H9 (cell line): Measurements from ENCODE around the gene FBXL2. TPM values are rescaled to one million over a fixed set of nuclear protein-coding genes. Genes with fewer than 3 reads are reported as not detected.

Experiments used
- DNase-seq: peaks from one replicate; pipeline ENCODE4 v3.0.0-alpha.2; 2017
- H2AFZ ChIP-seq: one replicate; pipeline ENCODE4 v1.6.1; 2013; ENCODE audit warnings: mild to moderate bottlenecking, low read length, control low read depth, moderate library complexity
- H2AK5ac ChIP-seq: 2 replicates; pipeline ENCODE4 v1.6.1; 2013; ENCODE audit warnings: low read length, control low read depth, mixed read lengths; ENCODE audit not compliant: insufficient read length
- H2BK120ac ChIP-seq: one replicate; pipeline ENCODE4 v1.6.1; 2013; ENCODE audit warnings: low read depth, mild to moderate bottlenecking, low read length, control low read depth, inconsistent platforms; ENCODE audit not compliant: poor library complexity, severe bottlenecking
- H2BK12ac ChIP-seq: 2 replicates; pipeline ENCODE4 v1.6.1; 2013; ENCODE audit warnings: low read length, control low read depth, mixed read lengths, low read depth; ENCODE audit not compliant: insufficient read length
- H2BK15ac ChIP-seq: 2 replicates; pipeline ENCODE4 v1.6.1; 2013; ENCODE audit warnings: low read depth, low read length, control low read depth
- H2BK20ac ChIP-seq: one replicate; pipeline ENCODE4 v1.6.1; 2013; ENCODE audit warnings: low read depth, mild to moderate bottlenecking, low read length, control low read depth, inconsistent platforms; ENCODE audit not compliant: poor library complexity, severe bottlenecking
- H2BK5ac ChIP-seq: 2 replicates; pipeline ENCODE4 v1.6.1; 2013; ENCODE audit warnings: low read length, control low read depth, mixed read lengths; ENCODE audit not compliant: insufficient read length
- H3K14ac ChIP-seq: 2 replicates; pipeline ENCODE4 v1.6.1; 2013; ENCODE audit warnings: low read length, control low read depth; ENCODE audit not compliant: insufficient read depth
- H3K18ac ChIP-seq: 2 replicates; pipeline ENCODE4 v1.6.1; 2013; ENCODE audit warnings: low read depth, mild to moderate bottlenecking, mixed read lengths, low read length, control low read depth; ENCODE audit not compliant: insufficient read length
- H3K23ac ChIP-seq: 2 replicates; pipeline ENCODE4 v1.6.1; 2013; ENCODE audit warnings: low read length, control low read depth, mixed read lengths, low read depth; ENCODE audit not compliant: insufficient read length
- H3K23me2 ChIP-seq: 2 replicates; pipeline ENCODE4 v1.6.1; 2013; ENCODE audit warnings: low read depth, mild to moderate bottlenecking, mixed read lengths, low read length, control low read depth; ENCODE audit not compliant: insufficient read length, poor library complexity, severe bottlenecking
- H3K27ac ChIP-seq: 2 replicates; pipeline ENCODE4 v1.5.1; 2013; ENCODE audit warnings: low read length, control low read depth, mixed read lengths, low read depth; ENCODE audit not compliant: insufficient read length
- H3K27me3 ChIP-seq: 2 replicates; pipeline ENCODE4 v1.6.1; 2013; ENCODE audit warnings: low read length, control low read depth, inconsistent platforms; ENCODE audit not compliant: insufficient read depth
- H3K4ac ChIP-seq: 2 replicates; pipeline ENCODE4 v1.6.1; 2013; ENCODE audit warnings: low read depth, mild to moderate bottlenecking, control low read depth, inconsistent platforms, low read length, moderate library complexity
- H3K4me1 ChIP-seq: 2 replicates; pipeline ENCODE4 v1.6.1; 2013; ENCODE audit warnings: low read length, control low read depth, inconsistent platforms; ENCODE audit not compliant: insufficient read depth
- H3K4me2 ChIP-seq: 2 replicates; pipeline ENCODE4 v1.6.1; 2013; ENCODE audit warnings: low read length, control low read depth, mixed read lengths; ENCODE audit not compliant: insufficient read length, insufficient read depth
- H3K56ac ChIP-seq: 2 replicates; pipeline ENCODE4 v1.6.1; 2013; ENCODE audit warnings: low read depth, mild to moderate bottlenecking, mixed read lengths, low read length, control low read depth; ENCODE audit not compliant: insufficient read length
- H3K79me1 ChIP-seq: 2 replicates; pipeline ENCODE4 v1.6.1; 2013; ENCODE audit warnings: low read depth, mild to moderate bottlenecking, moderate library complexity, low read length, control low read depth, inconsistent platforms; ENCODE audit not compliant: insufficient read depth, poor library complexity, severe bottlenecking
- H3K79me2 ChIP-seq: 2 replicates; pipeline ENCODE4 v1.6.1; 2013; ENCODE audit warnings: low read length, control low read depth, inconsistent platforms; ENCODE audit not compliant: insufficient read depth
- H3K9ac ChIP-seq: 2 replicates; pipeline ENCODE4 v1.6.1; 2013; ENCODE audit warnings: low read length, control low read depth, mixed read lengths; ENCODE audit not compliant: insufficient read length; ENCODE audit errors: extremely low read depth
- H3K9me3 ChIP-seq: one replicate; pipeline ENCODE4 v1.6.1; 2013; ENCODE audit warnings: low read depth, low read length, inconsistent platforms; ENCODE audit not compliant: control insufficient read depth
- H3T11ph ChIP-seq: one replicate; pipeline ENCODE4 v1.6.1; 2013; ENCODE audit warnings: mild to moderate bottlenecking, low read length, control low read depth, inconsistent platforms
- H4K20me1 ChIP-seq: one replicate; pipeline ENCODE4 v1.6.1; 2013; ENCODE audit not compliant: control insufficient read depth, insufficient read length, insufficient read depth
- H4K5ac ChIP-seq: 2 replicates; pipeline ENCODE4 v1.6.1; 2013; ENCODE audit warnings: low read depth, mild to moderate bottlenecking, mixed read lengths, low read length, control low read depth; ENCODE audit not compliant: insufficient read length
- H4K8ac ChIP-seq: replicated peaks from 2 replicates; pipeline ENCODE4 v1.6.1; 2013; ENCODE audit warnings: low read length, control low read depth, mixed read lengths, low read depth; ENCODE audit not compliant: insufficient read length
- H4K91ac ChIP-seq: 2 replicates; pipeline ENCODE4 v1.6.1; 2013; ENCODE audit warnings: low read depth, mild to moderate bottlenecking, moderate library complexity, mixed read lengths, low read length, control low read depth; ENCODE audit not compliant: insufficient read length
- H3K27ac Mint-ChIP-seq, 3 experiments: 2 replicates in 2 of 3; 3 replicates in 1 of 3; pipeline ENCODE4 v1.8.0; 2020 to 2021; ENCODE audit warnings: mixed read lengths in 3 of 3, mild to moderate bottlenecking in 1 of 3, moderate library complexity in 1 of 3
- H3K27me3 Mint-ChIP-seq: 2 replicates; pipeline ENCODE4 v1.8.0; 2021; ENCODE audit warnings: low read depth, mild to moderate bottlenecking, moderate library complexity, mixed read lengths
- H3K36me3 Mint-ChIP-seq, 3 experiments: 2 replicates in 2 of 3; 3 replicates in 1 of 3; pipeline ENCODE4 v1.8.0; 2020 to 2021; ENCODE audit warnings: low read depth in 3 of 3, mixed read lengths in 3 of 3; ENCODE audit not compliant: insufficient read depth in 1 of 3
- H3K4me1 Mint-ChIP-seq, 2 experiments: 2 replicates each; pipeline ENCODE4 v1.8.0; 2020; ENCODE audit warnings: mixed read lengths in 2 of 2
- H3K4me3 Mint-ChIP-seq, 2 experiments: 2 replicates in 1 of 2; 3 replicates in 1 of 2; pipeline ENCODE4 v1.8.0; 2020 to 2021; ENCODE audit warnings: mild to moderate bottlenecking in 2 of 2, mixed read lengths in 2 of 2, moderate library complexity in 1 of 2
- H3K9me3 Mint-ChIP-seq, 2 experiments: 2 replicates in 1 of 2; 3 replicates in 1 of 2; pipeline ENCODE4 v1.8.0; 2020; ENCODE audit warnings: mild to moderate bottlenecking in 2 of 2, mixed read lengths in 2 of 2, moderate library complexity in 1 of 2
- CTCF ChIP-seq: fragments of 200-600 bp; sonication (generic); conservative IDR thresholded peaks from 3 replicates; pipeline ENCODE4 v1.8.0; 2021; ENCODE audit warnings: antibody characterized with exemption, mild to moderate bottlenecking
- WGBS: extraction: QIAGEN DNeasy Blood & Tissue Kit; methylation state at CpG from one replicate; pipeline ENCODE4 v1.1.7; 2013; ENCODE audit warnings: missing lambda C conversion rate, low lambda C conversion rate, mixed read lengths; ENCODE audit not compliant: insufficient read length; ENCODE audit errors: extremely low coverage; 5-methylcytosine and 5-hydroxymethylcytosine counted together
- total RNA-seq: library from RNA; stranded (reverse); gene quantifications from 2 replicates; pipeline ENCODE4 v1.2.1, GENCODE V29; 2021

FBXL2 gene
- total RNA-seq, 1 experiment from 2014 or later: 2.7 TPM

GRCh38 chr3:33318710-33319380 lies 41.6 kb downstream of the FBXL2 start:
- no peak overlapping the region for H3K9ac ChIP-seq
- H3K9me3 ChIP-seq: no peaks in the 10 kb centered on the region
- H3T11ph ChIP-seq: no peak overlapping the region
- H2BK20ac ChIP-seq: no peak overlapping the region
- H4K5ac ChIP-seq: no peak overlapping the region
- H2BK5ac ChIP-seq: no peak overlapping the region
- no peaks in the 10 kb centered on the region; the same call in 1 of the 2 replicates for H3K4me1 ChIP-seq
- whole genome bisulfite sequencing: no CpG with 5 or more reads among the region's 5 CpGs
- H3K36me3 Mint-ChIP-seq: 0 out of 7 replicates have a peak, but pooled peaks cover 0 to 2% (median 2%) of the 10 kb centered on the region in 3 experiments
- no peak overlapping the region for H3K4me3 Mint-ChIP-seq
- H3K27ac Mint-ChIP-seq: no peak overlapping the region
- no peaks in the 10 kb centered on the region for H3K27me3 Mint-ChIP-seq
- no peaks in the 10 kb centered on the region for H4K20me1 ChIP-seq
- no peak overlapping the region for H3K14ac ChIP-seq
- H3K27me3 ChIP-seq: no peaks in the 10 kb centered on the region
- H3K9me3 Mint-ChIP-seq: peaks cover 0 to 2% of the 10 kb centered on the region in 2 experiments; a peak in 1 of 5 replicates
- H2AFZ ChIP-seq: no peak overlapping the region
- peaks cover 15 to 21% of the 10 kb centered on the region in 2 experiments for H3K4me1 Mint-ChIP-seq
- no peak for DNase-seq
- peak; percentile 64 for TF ChIP-seq CTCF
- no peak overlapping the region for H4K8ac ChIP-seq
- no peak overlapping the region for H2BK120ac ChIP-seq
- no peak overlapping the region for H2AK5ac ChIP-seq
- H3K23me2 ChIP-seq: no peaks in the 10 kb centered on the region
- H3K4me2 ChIP-seq: no peak overlapping the region
- H2BK12ac ChIP-seq: no peak overlapping the region
- H3K23ac ChIP-seq: no peak overlapping the region
- no peak overlapping the region for H3K4ac ChIP-seq
- no peaks in the 10 kb centered on the region for H3K79me2 ChIP-seq
- no peaks in the 10 kb centered on the region for H3K79me1 ChIP-seq
- H3K56ac ChIP-seq: no peak overlapping the region
- H3K18ac ChIP-seq: no peak overlapping the region
- H4K91ac ChIP-seq: no peak overlapping the region
- no peak overlapping the region for H3K27ac ChIP-seq
- H2BK15ac ChIP-seq: no peak overlapping the region
